ENCODE measurements around the gene MAML3.

MAML3 gene

DNA sequence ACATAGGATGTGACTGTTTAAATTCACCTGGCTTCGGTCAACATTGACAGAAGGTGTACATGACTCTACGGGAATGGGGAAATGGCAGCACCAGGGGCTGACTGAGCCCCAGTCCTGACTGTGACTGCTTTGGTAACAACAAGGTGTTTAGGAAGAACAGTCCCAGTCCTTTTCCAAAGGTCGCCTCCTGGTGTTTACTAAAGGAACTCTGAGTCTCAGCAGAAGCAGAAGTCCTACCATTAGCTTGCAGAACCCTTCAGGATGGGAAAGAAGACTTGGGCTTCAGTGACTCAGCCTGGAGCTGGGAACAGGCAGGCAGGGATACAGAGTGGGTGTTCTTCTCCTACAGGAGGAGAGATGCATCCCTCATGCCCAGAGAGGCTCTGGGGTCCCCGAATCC, 385.1 kb downstream of the MAML3 start:
- no peak for DNase-seq

GRCh38 chr4:139768366-139768765, 385.6 kb downstream of the MAML3 start:
- DNase-seq: no peak

- DNase-seq: no peak
Observed at GRCh38 chr4:139767585-139767984, 386.4 kb downstream of the MAML3 start.

GRCh38 chr4:139767168-139767567, 386.8 kb downstream of the MAML3 start:
- DNase-seq: no peak

DNA sequence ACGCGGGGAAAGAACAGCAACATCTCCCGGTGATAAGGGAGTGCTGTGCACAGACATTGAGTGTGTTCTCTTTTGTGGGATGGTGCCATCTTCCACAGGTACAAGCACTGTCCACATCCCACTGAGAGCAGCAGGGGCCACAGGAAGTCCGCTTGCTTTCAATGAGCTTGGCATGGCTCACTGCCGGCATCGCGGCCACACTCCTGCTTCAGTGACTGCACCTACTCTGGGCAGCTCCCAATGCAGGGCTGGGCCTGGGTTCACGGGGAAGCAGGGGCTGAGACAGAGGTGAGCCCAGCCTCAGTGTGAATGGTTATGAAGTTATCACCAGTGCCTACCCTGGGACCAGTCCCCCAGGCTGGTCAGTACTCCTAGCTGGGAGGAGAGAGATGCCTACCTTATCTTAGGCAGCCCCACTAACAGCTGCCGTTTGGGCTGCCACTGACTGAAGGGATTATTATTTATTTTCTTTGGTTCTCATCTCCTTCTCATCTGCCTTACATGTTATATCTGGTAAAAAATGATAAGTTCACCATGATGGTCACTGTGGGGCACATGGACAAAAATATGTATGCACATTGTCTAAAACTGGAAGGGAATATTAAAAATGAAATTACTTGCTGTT, 389.2 kb downstream of the MAML3 start:
- DNase-seq: no peak

GRCh38 chr4:139764182-139764581, 389.8 kb downstream of the MAML3 start:
- no peak for DNase-seq

- DNase-seq: no peak
Observed at GRCh38 chr4:139763672-139764071, 390.3 kb downstream of the MAML3 start.

- no peak for DNase-seq
Observed at GRCh38 chr4:139763205-139763604, 390.8 kb downstream of the MAML3 start.

DNA sequence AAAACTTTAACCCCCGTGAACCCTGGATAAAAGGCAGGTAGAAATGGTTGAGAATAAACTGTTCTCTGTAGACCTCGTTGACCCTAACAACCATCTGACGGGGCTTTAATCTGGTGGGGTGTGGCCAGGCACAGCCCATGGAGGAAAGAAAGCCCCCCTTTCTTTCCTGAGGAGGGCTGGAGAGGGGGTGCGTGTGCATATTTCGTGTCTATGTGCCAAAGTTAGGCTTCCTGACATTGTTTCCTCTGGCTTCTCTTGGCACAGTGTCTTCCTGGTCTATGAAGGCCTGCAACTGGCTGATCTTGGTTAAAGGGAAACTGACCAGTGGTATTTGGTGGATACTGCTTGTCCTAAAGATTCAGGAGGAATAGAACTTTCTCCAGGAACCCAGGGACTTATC, 391.3 kb downstream of the MAML3 start:
- no peak for DNase-seq

DNA sequence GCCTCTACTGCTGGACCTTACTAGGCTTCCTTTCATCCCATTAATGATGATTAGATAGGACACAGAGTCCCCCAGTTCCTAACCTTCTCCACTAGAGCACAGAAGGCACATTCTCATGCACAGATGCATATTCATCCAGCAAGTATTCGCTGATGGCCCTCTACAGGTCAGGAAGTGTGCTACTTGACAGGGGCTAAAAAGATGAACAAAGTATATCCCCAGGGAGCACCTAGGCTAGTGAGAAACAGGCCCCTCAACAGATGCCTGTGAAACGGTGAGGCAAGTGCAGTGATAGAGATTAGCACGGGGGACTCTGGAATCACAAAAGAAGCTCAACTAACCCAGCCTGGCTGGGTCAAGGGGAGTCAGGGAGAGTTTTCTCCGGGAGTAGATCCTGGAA, 392.5 kb downstream of the MAML3 start:
- DNase-seq: no peak

- DNase-seq: no peak
Observed at GRCh38 chr4:139760567-139760966, 393.4 kb downstream of the MAML3 start.

- no peak for DNase-seq
Observed at GRCh38 chr4:139759097-139759496, 394.9 kb downstream of the MAML3 start.

DNA sequence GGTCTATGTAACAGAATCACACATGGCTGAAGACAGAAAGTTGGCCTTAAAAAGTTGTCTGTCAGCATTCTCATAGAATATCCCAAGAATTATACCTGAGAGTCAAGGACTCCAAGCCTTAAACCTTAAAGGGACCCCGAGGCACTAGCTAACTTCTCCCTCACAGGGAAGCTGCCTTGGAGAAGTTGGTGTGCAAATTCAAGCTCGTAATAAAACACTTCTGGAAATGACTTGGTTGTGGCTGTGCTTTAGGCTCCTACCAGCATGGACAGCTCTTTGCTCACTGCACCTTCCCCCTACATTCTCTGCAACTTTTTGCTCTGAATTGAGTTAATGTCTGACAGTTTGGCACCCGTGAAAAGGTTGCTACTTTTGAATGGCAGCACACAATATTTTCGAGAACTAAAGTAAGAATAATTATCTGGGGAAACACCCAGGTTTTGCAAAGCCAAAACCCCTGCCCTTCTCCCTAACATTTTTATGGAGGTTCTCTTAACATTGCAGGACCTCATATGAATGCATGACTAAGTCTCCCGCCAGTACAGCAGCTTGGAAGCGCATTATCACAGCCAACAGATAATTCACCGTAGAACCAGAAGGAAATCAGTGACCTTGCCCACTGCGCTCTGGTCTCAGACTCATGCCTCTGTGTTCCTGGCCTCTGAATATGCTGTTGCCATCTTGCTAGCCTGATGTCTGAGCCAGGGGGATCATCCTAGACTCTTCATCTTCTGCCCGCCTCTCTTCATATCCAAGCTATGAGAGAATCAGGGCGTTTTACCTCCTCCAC, 397.4 kb downstream of the MAML3 start:
- no peak for DNase-seq

DNA sequence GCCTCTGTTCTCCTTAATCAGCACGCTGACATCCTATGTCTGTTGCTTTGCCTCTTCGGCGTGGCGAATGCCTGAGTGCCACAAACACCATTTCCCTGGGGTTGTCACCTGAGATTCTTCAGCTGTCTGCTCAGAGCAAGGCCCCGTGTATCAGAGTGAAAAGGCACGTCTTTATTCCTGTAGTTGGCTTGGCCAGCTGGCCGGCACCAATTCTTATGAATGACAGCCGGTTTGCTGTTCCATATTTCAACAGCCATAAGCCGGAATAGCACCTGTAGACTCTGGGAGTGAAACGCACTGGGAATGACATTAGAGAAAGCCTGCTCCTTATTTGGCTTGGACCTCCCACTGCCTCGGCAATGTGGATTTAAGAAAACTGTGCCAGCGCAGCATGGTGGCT, 399.0 kb downstream of the MAML3 start:
- DNase-seq: no peak

DNA sequence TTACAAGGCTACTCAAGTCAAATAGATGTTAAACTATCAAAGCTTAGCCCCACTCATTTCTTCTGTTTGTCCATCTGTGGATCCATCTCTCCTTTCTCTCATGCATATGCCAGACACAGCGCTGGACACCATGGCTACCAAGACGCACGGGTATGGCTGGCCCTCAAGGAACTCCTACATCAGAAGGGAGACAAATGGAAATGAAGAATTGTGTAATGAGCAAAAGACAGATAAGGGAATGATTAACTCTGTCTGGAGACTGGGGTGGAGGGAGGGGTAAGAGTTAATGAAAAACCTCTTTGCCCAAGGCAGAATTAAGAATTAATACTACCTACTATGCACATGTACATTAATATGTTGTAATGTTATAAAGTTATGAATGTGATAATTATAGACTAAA, 400.3 kb downstream of the MAML3 start:
- no peak for DNase-seq

- DNase-seq: no peak
Observed at GRCh38 chr4:139749835-139750498, 404.0 kb downstream of the MAML3 start.

- DNase-seq: no peak
Observed at GRCh38 chr4:139749338-139749737, 404.6 kb downstream of the MAML3 start.

GRCh38 chr4:139746431-139747171, 407.4 kb downstream of the MAML3 start:
- no peak for DNase-seq

GRCh38 chr4:139745111-139745639, 408.8 kb downstream of the MAML3 start:
- DNase-seq: no peak

- no peak for DNase-seq
Observed at GRCh38 chr4:139744232-139744631, 409.8 kb downstream of the MAML3 start.

GRCh38 chr4:139743027-139743426, 411.0 kb downstream of the MAML3 start:
- no peak for DNase-seq

- no peak for DNase-seq
Observed at GRCh38 chr4:139740531-139741041, 413.4 kb downstream of the MAML3 start.

DNA sequence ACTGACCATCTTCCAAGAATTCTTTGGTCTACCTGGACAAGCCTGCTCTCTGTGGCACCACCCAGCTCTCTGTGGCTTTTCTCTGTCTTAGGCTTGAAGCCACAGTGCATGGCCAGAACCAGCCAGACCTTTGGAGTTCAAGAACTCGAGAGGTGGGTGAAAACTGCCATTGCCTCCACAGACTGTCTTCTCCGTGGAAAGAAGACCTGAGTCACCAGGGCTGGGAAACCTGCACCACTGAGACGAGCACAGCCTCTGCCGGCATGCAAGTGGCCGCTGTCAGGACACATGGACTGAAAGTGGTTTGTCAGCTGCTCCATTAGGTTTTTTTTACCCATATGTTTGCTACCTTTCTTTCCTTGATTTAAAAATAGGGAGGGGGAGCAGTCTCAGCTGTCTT, 413.9 kb downstream of the MAML3 start:
- DNase-seq: no peak
